OCI-LY7 (cell line): ENCODE measurements around the gene DOCK7. TPM values are rescaled to one million over a fixed set of nuclear protein-coding genes. Genes with fewer than 3 reads are reported as not detected.

Experiments used
- BruUV-seq: library from RNA; stranded (reverse); fragments of 400-500 nt; replicated peaks from 2 replicates; lab custom pipeline; 2021; lab: Mats Ljungman, UMichigan
- CTCF ChIA-PET: fragments of 300-600 bp; sonication (Branson Sonifier 250); formaldehyde crosslinking; loops from one replicate; lab custom pipeline; 2022; ENCODE audit warnings: antibody characterized with exemption; ENCODE audit not compliant: unreplicated experiment; lab: Charles Lee
- POLR2A ChIA-PET: fragments of 300-600 bp; sonication (Branson Sonifier 250); formaldehyde crosslinking; loops from one replicate; lab custom pipeline; 2022; ENCODE audit warnings: antibody characterized with exemption; lab: Charles Lee
- DNase-seq: peaks from one replicate; pipeline ENCODE4 v3.0.0-alpha.2; 2015; ENCODE audit warnings: low spot score
- H2AFZ ChIP-seq: fragments of 200-600 bp; sonication (generic), shearing (Covaris generic); 2 replicates; pipeline ENCODE4 v1.6.1; 2014; ENCODE audit warnings: mild to moderate bottlenecking, antibody characterized with exemption, low read length, moderate library complexity
- H3K27ac ChIP-seq: fragments of 200-600 bp; sonication (generic); 2 replicates; pipeline ENCODE4 v1.5.1; 2014; ENCODE audit warnings: mixed run types, low read depth, mild to moderate bottlenecking, moderate library complexity, low read length, inconsistent platforms; ENCODE audit not compliant: poor library complexity, severe bottlenecking
- H3K36me3 ChIP-seq: fragments of 200-600 bp; sonication (generic); 2 replicates; pipeline ENCODE4 v1.6.1; 2014; ENCODE audit warnings: mild to moderate bottlenecking, antibody characterized with exemption, low read length, moderate library complexity, mixed read lengths; ENCODE audit not compliant: insufficient read depth
- H3K4me1 ChIP-seq: fragments of 200-600 bp; sonication (generic); 2 replicates; pipeline ENCODE4 v1.5.1; 2014; ENCODE audit warnings: mild to moderate bottlenecking, low read length; ENCODE audit not compliant: insufficient read depth, poor library complexity, severe bottlenecking
- H3K4me2 ChIP-seq: fragments of 200-600 bp; sonication (generic); 2 replicates; pipeline ENCODE4 v1.6.1; 2014; ENCODE audit warnings: mild to moderate bottlenecking, low read length
- H3K4me3 ChIP-seq: fragments of 200-600 bp; sonication (generic); 2 replicates; pipeline ENCODE4 v1.5.1; 2014; ENCODE audit warnings: mild to moderate bottlenecking, low read depth, low read length; ENCODE audit not compliant: poor library complexity, severe bottlenecking
- H3K79me2 ChIP-seq: fragments of 200-600 bp; sonication (generic); 2 replicates; pipeline ENCODE4 v1.6.1; 2016; ENCODE audit warnings: low read depth, mild to moderate bottlenecking, low read length, moderate library complexity, mixed read lengths; ENCODE audit not compliant: insufficient read depth
- H3K9me2 ChIP-seq: fragments of 200-600 bp; sonication (generic); 2 replicates; pipeline ENCODE4 v1.6.1; 2016; ENCODE audit warnings: mild to moderate bottlenecking, low read length, mixed read lengths; ENCODE audit not compliant: insufficient read depth
- H3K9me3 ChIP-seq: fragments of 200-600 bp; sonication (generic); 2 replicates; pipeline ENCODE4 v1.6.1; 2014; ENCODE audit warnings: mild to moderate bottlenecking, mixed run types, low read length, mixed read lengths
- H4K20me1 ChIP-seq: fragments of 200-600 bp; sonication (generic); 2 replicates; pipeline ENCODE4 v1.6.1; 2014; ENCODE audit warnings: mild to moderate bottlenecking, antibody characterized with exemption, low read length, moderate library complexity, mixed read lengths; ENCODE audit not compliant: insufficient read depth
- CTCF ChIP-seq: fragments of 200-600 bp; sonication (generic); conservative IDR thresholded peaks from 2 replicates; pipeline ENCODE4 v1.5.1; 2014; ENCODE audit warnings: mild to moderate bottlenecking, antibody characterized with exemption, low read length, moderate library complexity, mixed read lengths
- EZH2phosphoT487 ChIP-seq: fragments of 200-600 bp; sonication (generic); IDR thresholded peaks from 2 replicates; pipeline ENCODE4 v1.6.1; 2018; ENCODE audit warnings: low read depth, borderline replicate concordance, mild to moderate bottlenecking, mixed run types, antibody characterized with exemption, low read length, moderate library complexity, mixed read lengths
- intact Hi-C: fragments of 100-400 bp; cut with micrococcal nuclease; formaldehyde crosslinking; loops from one replicate; pipeline ENCODE4 v1.10.0; 2022; ENCODE audit not compliant: unreplicated experiment
- total RNA-seq, 2 experiments: library from RNA; depleted of rRNA in 1 of 2; stranded (reverse); fragments of >200 nt in 1 of 2; shearing (Covaris generic) in 1 of 2; gene quantifications; 2 replicates each; pipeline ENCODE4 v1.2.3, GENCODE V29; 2014 to 2022

Gene DOCK7
- total RNA-seq, 2 experiments from 2014 or later = 19.5 to 20.3 TPM

- Histone ChIP-seq H3K79me2 (peaks cover 60% of the 10 kb centered on the region), H3K9me3 (no peaks in the 10 kb centered on the region), H3K4me1 (peaks cover 47% of the 10 kb centered on the region), H4K20me1 (peaks cover 40% of the 10 kb centered on the region), H3K9me2 (no peaks in the 10 kb centered on the region), H3K36me3 (peaks cover 44% of the 10 kb centered on the region), H3K4me3 (peak overlapping the region; percentile 94), H3K27ac (peak overlapping the region; percentile 95), H3K4me2 (peak overlapping the region; percentile 85), H2AFZ (peak overlapping the region; percentile 45; the same call in 1 of the 2 replicates)
- ChIA-PET POLR2A (interaction anchor here (0.6 to 0.9 kb wide), 3 partner anchors 75 to 293 kb away, joined by 3 read pairs; no protein-coding TSS in a partner anchor), CTCF (no interaction called here)
- no peak for TF ChIP-seq EZH2phosphoT487
- no peak for TF ChIP-seq CTCF
- no TSS peak for BruUV-seq
- intact Hi-C loops = loop anchor here (2.0 to 5.0 kb wide), 7 partner anchors 250 to 1390 kb away; partner anchors contain the start of genes ALG6, DOCK7, EFCAB7 and ITGB3BP
- DNase-seq = peak; percentile 58
These were observed 250.8 kb downstream of the DOCK7 start for GRCh38 chr1:62437273-62437940.

GRCh38 chr1:62436466-62437272 is 251.5 kb downstream of the DOCK7 start, which contains the start of gene USP1:
Gene USP1, plus strand, starts transcription at chr1:62437049. Its CDS starts 2,819 bp downstream, at chr1:62439868.
- peak within 1 kb of the TSS; percentile 94 for H3K4me3 ChIP-seq
- H3K9me2 ChIP-seq = no peaks in the 10 kb centered on the region
- H3K27ac ChIP-seq = peak within 1 kb of the TSS; percentile 95
- H3K36me3 ChIP-seq = peaks cover 37% of the 10 kb centered on the region
- H3K4me2 ChIP-seq = peak within 1 kb of the TSS; percentile 85
- POLR2A ChIA-PET = interaction anchor here (0.6 to 1.4 kb wide), 3 partner anchors 11 to 280 kb away, joined by 3 to 4 read pairs (median 3); no protein-coding TSS in a partner anchor
- CTCF ChIA-PET = no interaction called here
- no TSS peak for BruUV-seq
- DNase-seq = peak; percentile 99
- peaks cover 53% of the 10 kb centered on the region for H3K79me2 ChIP-seq
- peaks cover 37% of the 10 kb centered on the region for H4K20me1 ChIP-seq
- peak within 1 kb of the TSS; percentile 45; the same call in 1 of the 2 replicates for H2AFZ ChIP-seq
- intact Hi-C loops = loop anchor here (2.0 to 5.0 kb wide), 7 partner anchors 251 to 1391 kb away; partner anchors contain the start of genes ALG6, DOCK7, EFCAB7 and ITGB3BP
- H3K9me3 ChIP-seq = no peaks in the 10 kb centered on the region
- TF ChIP-seq CTCF (no peak), EZH2phosphoT487 (no peak)
- H3K4me1 ChIP-seq = peaks cover 44% of the 10 kb centered on the region
